Measurements from ENCODE around the gene EVI5.

- no peak for TF ChIP-seq EP300 (IDR thresholded peaks at IDR 0.05; ENCODE audit: borderline replicate concordance in 1 of 2, control insufficient read depth in 1 of 2, low read depth in 2 of 2, low read length in 2 of 2)
- TF ChIP-seq POLR2AphosphoS5 (IDR thresholded peaks at IDR 0.05; ENCODE audit: low read length): no peak
- TF ChIP-seq ESRRA (IDR thresholded peaks at IDR 0.05; ENCODE audit: low read length): no peak
- TF ChIP-seq ZNF687 (IDR thresholded peaks at IDR 0.05): no peak
- TF ChIP-seq POLR2A (IDR thresholded peaks at IDR 0.05; ENCODE audit: low read depth, low read length): no peak
- no peak for TF ChIP-seq RAD51 (IDR thresholded peaks at IDR 0.05)
- no peak for TF ChIP-seq LARP7 (IDR thresholded peaks at IDR 0.05)
- TF ChIP-seq, protein P1, sequence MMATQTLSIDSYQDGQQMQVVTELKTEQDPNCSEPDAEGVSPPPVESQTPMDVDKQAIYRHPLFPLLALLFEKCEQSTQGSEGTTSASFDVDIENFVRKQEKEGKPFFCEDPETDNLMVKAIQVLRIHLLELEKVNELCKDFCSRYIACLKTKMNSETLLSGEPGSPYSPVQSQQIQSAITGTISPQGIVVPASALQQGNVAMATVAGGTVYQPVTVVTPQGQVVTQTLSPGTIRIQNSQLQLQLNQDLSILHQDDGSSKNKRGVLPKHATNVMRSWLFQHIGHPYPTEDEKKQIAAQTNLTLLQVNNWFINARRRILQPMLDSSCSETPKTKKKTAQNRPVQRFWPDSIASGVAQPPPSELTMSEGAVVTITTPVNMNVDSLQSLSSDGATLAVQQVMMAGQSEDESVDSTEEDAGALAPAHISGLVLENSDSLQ (IDR thresholded peaks at IDR 0.05): no peak
- no peak for TF ChIP-seq MAX (IDR thresholded peaks at IDR 0.05; ENCODE audit: low read depth, low read length)
- no peak for TF ChIP-seq EZH2 (IDR thresholded peaks at IDR 0.05; ENCODE audit: borderline replicate concordance, control insufficient read depth, low read depth, low read length)
- TF ChIP-seq RAD21 (IDR thresholded peaks at IDR 0.05; ENCODE audit: insufficient read depth, low read depth, low read length): no peak
Observed at GRCh38 chr1:92544756-92545165, 240.1 kb downstream of the EVI5 start.
